ENCODE measurements around the gene GGTA1. TPM values are rescaled to one million over a fixed set of nuclear protein-coding genes. Genes with fewer than 3 reads are reported as not detected.

GGTA1 gene
- total RNA-seq, 1 donor from 2014 or later, result 2.6 TPM

- DNase-seq (ENCODE audit: low spot score in 2 of 2), result no peak
- Histone ChIP-seq H3K27ac (no peak overlapping the region), H3K4me3 (no peak overlapping the region), H3K36me3 (peaks cover 11 to 24% of the 10 kb centered on the region in 2 donors), H3K9me3 (no peaks in the 10 kb centered on the region), H3K27me3 (no peaks in the 10 kb centered on the region), H3K4me1 (peaks cover 0 to 12% of the 10 kb centered on the region in 2 donors)
- intact Hi-C loops (cut with DNase I), result no loop called here
- TF ChIP-seq, protein P1, sequence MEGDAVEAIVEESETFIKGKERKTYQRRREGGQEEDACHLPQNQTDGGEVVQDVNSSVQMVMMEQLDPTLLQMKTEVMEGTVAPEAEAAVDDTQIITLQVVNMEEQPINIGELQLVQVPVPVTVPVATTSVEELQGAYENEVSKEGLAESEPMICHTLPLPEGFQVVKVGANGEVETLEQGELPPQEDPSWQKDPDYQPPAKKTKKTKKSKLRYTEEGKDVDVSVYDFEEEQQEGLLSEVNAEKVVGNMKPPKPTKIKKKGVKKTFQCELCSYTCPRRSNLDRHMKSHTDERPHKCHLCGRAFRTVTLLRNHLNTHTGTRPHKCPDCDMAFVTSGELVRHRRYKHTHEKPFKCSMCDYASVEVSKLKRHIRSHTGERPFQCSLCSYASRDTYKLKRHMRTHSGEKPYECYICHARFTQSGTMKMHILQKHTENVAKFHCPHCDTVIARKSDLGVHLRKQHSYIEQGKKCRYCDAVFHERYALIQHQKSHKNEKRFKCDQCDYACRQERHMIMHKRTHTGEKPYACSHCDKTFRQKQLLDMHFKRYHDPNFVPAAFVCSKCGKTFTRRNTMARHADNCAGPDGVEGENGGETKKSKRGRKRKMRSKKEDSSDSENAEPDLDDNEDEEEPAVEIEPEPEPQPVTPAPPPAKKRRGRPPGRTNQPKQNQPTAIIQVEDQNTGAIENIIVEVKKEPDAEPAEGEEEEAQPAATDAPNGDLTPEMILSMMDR (IDR thresholded peaks at IDR 0.05), result no peak
Measured at GRCh38 chr9:121451586-121451985, 48.1 kb downstream of the GGTA1 start.

DNA sequence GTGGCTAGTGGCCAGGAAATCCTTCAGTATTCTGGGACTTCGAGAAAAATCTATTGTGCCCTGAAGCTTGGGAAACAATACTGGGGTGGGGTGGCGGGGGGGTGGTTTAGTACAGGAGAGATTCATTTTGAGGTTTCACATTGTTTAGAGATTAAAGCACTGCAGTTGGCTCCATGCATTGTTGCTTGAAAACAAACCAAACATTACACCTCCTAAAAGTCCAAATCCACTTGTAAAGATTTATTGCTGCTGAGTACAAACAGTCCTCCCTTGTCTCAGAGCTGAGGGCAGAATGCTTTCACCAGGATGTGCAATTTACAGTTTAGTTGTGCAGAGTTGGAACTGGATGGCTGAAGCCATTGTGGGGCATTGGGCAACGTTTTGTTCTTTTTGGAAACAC, 49.4 kb downstream of the GGTA1 start:
- no peaks in the 10 kb centered on the region for H3K27me3 ChIP-seq
- H3K27ac ChIP-seq, result no peak overlapping the region
- no peak overlapping the region for H3K4me3 ChIP-seq
- no peak for DNase-seq (ENCODE audit: low spot score in 2 of 2)
- TF ChIP-seq, protein P1 (IDR thresholded peaks at IDR 0.05), result no peak
- peaks cover 0 to 12% of the 10 kb centered on the region in 2 donors for H3K4me1 ChIP-seq
- intact Hi-C loops (cut with DNase I), result no loop called here
- no peaks in the 10 kb centered on the region for H3K9me3 ChIP-seq
- peaks cover 0 to 11% of the 10 kb centered on the region in 2 donors for H3K36me3 ChIP-seq

- H3K9me3 ChIP-seq, result no peaks in the 10 kb centered on the region
- H3K27ac ChIP-seq, result no peak overlapping the region
- TF ChIP-seq, protein P1 (IDR thresholded peaks at IDR 0.05), result no peak
Measured at GRCh38 chr9:121449786-121450185, 49.9 kb downstream of the GGTA1 start.

DNA sequence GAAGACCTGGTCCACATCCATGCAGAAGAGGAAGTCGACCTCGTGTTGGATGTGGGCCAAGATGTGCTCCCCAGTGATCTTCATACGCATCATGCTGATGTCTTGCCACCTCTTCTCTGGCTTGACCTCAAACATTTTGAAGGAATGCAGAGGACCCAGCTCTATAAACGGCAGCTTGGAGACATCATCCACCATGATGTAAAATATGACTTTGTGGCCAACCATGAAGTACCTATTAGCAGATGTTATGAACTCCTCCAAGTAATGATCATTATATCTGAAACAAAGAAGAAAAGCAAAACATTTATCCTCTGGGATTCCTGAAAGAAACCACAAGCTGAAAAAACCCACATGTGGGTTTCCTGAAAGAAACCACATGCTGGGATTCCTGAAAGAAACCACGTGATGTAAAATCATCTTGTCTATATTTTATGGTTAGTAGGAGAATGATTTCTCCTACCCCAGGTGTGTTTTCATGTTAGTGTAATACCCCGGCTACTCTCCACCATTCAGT, 52.3 kb downstream of the GGTA1 start:
- intact Hi-C loops (cut with DNase I), result no loop called here
- H3K9me3 ChIP-seq, result no peaks in the 10 kb centered on the region
- TF ChIP-seq, protein P1 (IDR thresholded peaks at IDR 0.05), result no peak
- no peaks in the 10 kb centered on the region for H3K4me1 ChIP-seq
- H3K27ac ChIP-seq, result no peak overlapping the region
- no peak overlapping the region for H3K4me3 ChIP-seq
- H3K27me3 ChIP-seq, result no peaks in the 10 kb centered on the region
- H3K36me3 ChIP-seq, result no peaks in the 10 kb centered on the region
- no peak for DNase-seq (ENCODE audit: low spot score in 2 of 2)

More at GRCh38 chr9:121449786-121450185, 49.9 kb downstream of the GGTA1 start:
- intact Hi-C loops (cut with DNase I), result no loop called here
- Histone ChIP-seq H3K27me3 (no peaks in the 10 kb centered on the region), H3K4me3 (no peak overlapping the region), H3K36me3 (peaks cover 0 to 6% of the 10 kb centered on the region in 2 donors), H3K4me1 (peaks cover 0 to 12% of the 10 kb centered on the region in 2 donors)
- no peak for DNase-seq (ENCODE audit: low spot score in 2 of 2)

DNA sequence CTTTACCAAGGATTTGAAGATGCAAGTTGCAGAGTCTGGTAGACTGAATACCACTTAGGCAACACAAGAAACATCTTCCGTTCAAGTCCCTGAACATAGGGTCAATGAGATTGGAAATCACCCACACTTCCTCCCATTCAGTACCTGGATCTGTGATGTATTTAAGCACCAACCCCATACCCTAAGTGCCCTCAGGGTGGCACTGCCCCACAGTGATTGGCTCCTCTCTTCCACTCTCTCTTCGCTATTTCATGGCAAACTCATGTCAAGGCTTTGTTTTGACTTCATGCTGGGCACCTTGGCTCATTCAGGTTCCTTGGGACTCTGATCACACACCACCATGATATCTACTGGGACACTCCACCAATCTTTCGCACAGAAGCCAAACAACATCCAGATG, 53.7 kb downstream of the GGTA1 start:
- no peaks in the 10 kb centered on the region for H3K27me3 ChIP-seq
- TF ChIP-seq, protein P1 (IDR thresholded peaks at IDR 0.05), result peak in 2 of 3 experiments; percentile 7 to 14
- no peak overlapping the region for H3K27ac ChIP-seq
- H3K4me1 ChIP-seq, result peaks cover 0 to 2% of the 10 kb centered on the region in 2 donors
- no peak for DNase-seq (ENCODE audit: low spot score in 2 of 2)
- H3K4me3 ChIP-seq, result no peak overlapping the region
- H3K36me3 ChIP-seq, result no peaks in the 10 kb centered on the region
- no peaks in the 10 kb centered on the region for H3K9me3 ChIP-seq
- intact Hi-C loops (cut with DNase I), result no loop called here

GRCh38 chr9:121443981-121444380, 55.7 kb downstream of the GGTA1 start:
- no peaks in the 10 kb centered on the region for H3K27me3 ChIP-seq
- DNase-seq (ENCODE audit: low spot score in 2 of 2), result no peak
- H3K4me3 ChIP-seq, result no peak overlapping the region
- no peaks in the 10 kb centered on the region for H3K9me3 ChIP-seq
- H3K4me1 ChIP-seq, result peaks cover 0 to 12% of the 10 kb centered on the region in 2 donors
- intact Hi-C loops (cut with DNase I), result no loop called here
- H3K36me3 ChIP-seq, result no peaks in the 10 kb centered on the region
- TF ChIP-seq, protein P1 (IDR thresholded peaks at IDR 0.05), result no peak
- H3K27ac ChIP-seq, result no peak overlapping the region
